SK-N-SH (cell line): ENCODE measurements around the gene CCNY.

Source experiments
- RAD21 ChIP-seq: IDR thresholded peaks from 2 replicates; pipeline ENCODE4 v1.6.1; 2012; ENCODE audit warnings: mild to moderate bottlenecking, low read length
- SIN3A ChIP-seq: IDR thresholded peaks from 2 replicates; pipeline ENCODE4 v1.6.1; 2012; ENCODE audit warnings: low read depth, mild to moderate bottlenecking, low read length, moderate library complexity, borderline replicate concordance
- TAF1 ChIP-seq: IDR thresholded peaks from 2 replicates; pipeline ENCODE4 v1.6.1; 2012; ENCODE audit warnings: low read depth, mild to moderate bottlenecking, low read length, moderate library complexity, borderline replicate concordance
- TF ChIP-seq, protein P1 (sequence below): fragments of 200-600 bp; sonication (generic); IDR thresholded peaks from 2 replicates; pipeline ENCODE4 v1.6.1; 2017; ENCODE audit warnings: antibody characterized with exemption, mild to moderate bottlenecking, moderate library complexity

DNA sequence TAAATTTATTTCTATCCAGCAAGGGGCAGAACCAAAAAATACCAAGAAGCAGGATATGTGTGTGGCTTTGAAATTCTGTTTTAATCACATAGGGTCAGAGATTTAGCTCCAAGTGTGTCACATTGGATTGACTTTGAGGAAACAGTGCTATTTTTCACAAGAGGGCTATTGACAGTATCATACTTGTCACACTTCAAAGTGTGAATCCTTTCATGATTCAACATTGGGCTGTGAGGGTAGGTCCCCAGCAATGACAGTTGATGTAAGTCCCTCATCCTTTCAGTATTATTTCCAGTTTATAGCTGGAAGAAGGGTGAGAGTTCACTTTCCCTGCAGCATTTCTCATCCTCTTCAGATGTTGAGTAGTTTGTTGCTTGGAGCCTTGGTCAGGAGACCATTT lies 7.4 kb downstream of the CCNY start:
- TF ChIP-seq SIN3A (no peak), RAD21 (no peak), TAF1 (no peak)
- TF ChIP-seq, protein P1, sequence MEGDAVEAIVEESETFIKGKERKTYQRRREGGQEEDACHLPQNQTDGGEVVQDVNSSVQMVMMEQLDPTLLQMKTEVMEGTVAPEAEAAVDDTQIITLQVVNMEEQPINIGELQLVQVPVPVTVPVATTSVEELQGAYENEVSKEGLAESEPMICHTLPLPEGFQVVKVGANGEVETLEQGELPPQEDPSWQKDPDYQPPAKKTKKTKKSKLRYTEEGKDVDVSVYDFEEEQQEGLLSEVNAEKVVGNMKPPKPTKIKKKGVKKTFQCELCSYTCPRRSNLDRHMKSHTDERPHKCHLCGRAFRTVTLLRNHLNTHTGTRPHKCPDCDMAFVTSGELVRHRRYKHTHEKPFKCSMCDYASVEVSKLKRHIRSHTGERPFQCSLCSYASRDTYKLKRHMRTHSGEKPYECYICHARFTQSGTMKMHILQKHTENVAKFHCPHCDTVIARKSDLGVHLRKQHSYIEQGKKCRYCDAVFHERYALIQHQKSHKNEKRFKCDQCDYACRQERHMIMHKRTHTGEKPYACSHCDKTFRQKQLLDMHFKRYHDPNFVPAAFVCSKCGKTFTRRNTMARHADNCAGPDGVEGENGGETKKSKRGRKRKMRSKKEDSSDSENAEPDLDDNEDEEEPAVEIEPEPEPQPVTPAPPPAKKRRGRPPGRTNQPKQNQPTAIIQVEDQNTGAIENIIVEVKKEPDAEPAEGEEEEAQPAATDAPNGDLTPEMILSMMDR, result no peak
